AG04449 (cell line): ENCODE results near the gene ADORA2B.

ENCODE experiments used
- CTCF ChIA-PET: fragments of 350-600 bp; formaldehyde crosslinking; extraction: SDS; loops from one replicate; lab custom pipeline; 2021; ENCODE audit warnings: antibody characterized with exemption; lab: Yijun Ruan, JAX
- POLR2A ChIA-PET: fragments of 400-600, 350-600 bp; formaldehyde crosslinking; extraction: SDS; loops from one replicate; lab custom pipeline; 2020; ENCODE audit warnings: antibody characterized with exemption, inconsistent platforms; lab: Yijun Ruan, JAX
- DNase-seq: peaks from one replicate; pipeline ENCODE4 v3.0.0-alpha.2; 2010; ENCODE audit warnings: low read depth, low spot score
- H3K4me3 ChIP-seq: 2 replicates; pipeline ENCODE4 v1.5.1; 2011; ENCODE audit warnings: low read depth, mild to moderate bottlenecking, control low read depth, low read length
- CTCF ChIP-seq: IDR thresholded peaks from one replicate; pipeline ENCODE4 v1.5.1; 2011; ENCODE audit warnings: mild to moderate bottlenecking, moderate library complexity, low read length, control low read depth, inconsistent platforms; ENCODE audit not compliant: insufficient read depth; ENCODE audit errors: missing control alignments

The ADORA2B gene

GRCh38 chr17:15914400-15915170, 30.3 kb upstream of the ADORA2B start:
- ChIA-PET POLR2A (no interaction called here), CTCF (interaction anchor here (1.4 kb wide), 1 partner anchor 29 kb away, joined by 3 read pairs; no protein-coding TSS in a partner anchor)
- no peak for TF ChIP-seq CTCF
- no peak for DNase-seq
- H3K4me3 ChIP-seq: no peak overlapping the region

GRCh38 chr17:15915961-15916360, 29.0 kb upstream of the ADORA2B start:
- no peak for TF ChIP-seq CTCF
- DNase-seq: no peak
- ChIA-PET POLR2A (no interaction called here), CTCF (no interaction called here)
- no peak overlapping the region for H3K4me3 ChIP-seq

GRCh38 chr17:15917021-15917437, 27.9 kb upstream of the ADORA2B start:
- no peak overlapping the region; the same call in 1 of the 2 replicates for H3K4me3 ChIP-seq
- DNase-seq: no peak
- ChIA-PET POLR2A (no interaction called here), CTCF (no interaction called here)
- TF ChIP-seq CTCF: no peak

- no peak for TF ChIP-seq CTCF
- ChIA-PET CTCF (no interaction called here), POLR2A (no interaction called here)
- H3K4me3 ChIP-seq: peak overlapping the region; percentile 3; the same call in 1 of the 2 replicates
- no peak for DNase-seq
These were observed 27.4 kb upstream of the ADORA2B start for GRCh38 chr17:15917438-15918027.

- H3K4me3 ChIP-seq: no peak overlapping the region
- ChIA-PET CTCF (no interaction called here), POLR2A (no interaction called here)
- no peak for DNase-seq
- TF ChIP-seq CTCF: no peak
These were observed 26.7 kb upstream of the ADORA2B start for GRCh38 chr17:15918261-15918660.

GRCh38 chr17:15918661-15919259, 26.2 kb upstream of the ADORA2B start:
- no peak overlapping the region for H3K4me3 ChIP-seq
- ChIA-PET POLR2A (no interaction called here), CTCF (interaction anchor here (1.1 kb wide), 1 partner anchor 27 kb away, joined by 3 read pairs; no protein-coding TSS in a partner anchor)
- no peak for TF ChIP-seq CTCF
- no peak for DNase-seq
